H9 (cell line): ENCODE data around the gene CEBPZ. TPM values are rescaled to one million over a fixed set of nuclear protein-coding genes. Genes with fewer than 3 reads are reported as not detected.

ENCODE experiments used
- DNase-seq: peaks from one replicate; pipeline ENCODE4 v3.0.0-alpha.2; 2017
- H2AFZ ChIP-seq: one replicate; pipeline ENCODE4 v1.6.1; 2013; ENCODE audit warnings: mild to moderate bottlenecking, low read length, control low read depth, moderate library complexity
- H2AK5ac ChIP-seq: 2 replicates; pipeline ENCODE4 v1.6.1; 2013; ENCODE audit warnings: low read length, control low read depth, mixed read lengths; ENCODE audit not compliant: insufficient read length
- H2BK120ac ChIP-seq: one replicate; pipeline ENCODE4 v1.6.1; 2013; ENCODE audit warnings: low read depth, mild to moderate bottlenecking, low read length, control low read depth, inconsistent platforms; ENCODE audit not compliant: poor library complexity, severe bottlenecking
- H2BK12ac ChIP-seq: 2 replicates; pipeline ENCODE4 v1.6.1; 2013; ENCODE audit warnings: low read length, control low read depth, mixed read lengths, low read depth; ENCODE audit not compliant: insufficient read length
- H2BK15ac ChIP-seq: 2 replicates; pipeline ENCODE4 v1.6.1; 2013; ENCODE audit warnings: low read depth, low read length, control low read depth
- H2BK20ac ChIP-seq: one replicate; pipeline ENCODE4 v1.6.1; 2013; ENCODE audit warnings: low read depth, mild to moderate bottlenecking, low read length, control low read depth, inconsistent platforms; ENCODE audit not compliant: poor library complexity, severe bottlenecking
- H2BK5ac ChIP-seq: 2 replicates; pipeline ENCODE4 v1.6.1; 2013; ENCODE audit warnings: low read length, control low read depth, mixed read lengths; ENCODE audit not compliant: insufficient read length
- H3K14ac ChIP-seq: 2 replicates; pipeline ENCODE4 v1.6.1; 2013; ENCODE audit warnings: low read length, control low read depth; ENCODE audit not compliant: insufficient read depth
- H3K18ac ChIP-seq: 2 replicates; pipeline ENCODE4 v1.6.1; 2013; ENCODE audit warnings: low read depth, mild to moderate bottlenecking, mixed read lengths, low read length, control low read depth; ENCODE audit not compliant: insufficient read length
- H3K23ac ChIP-seq: 2 replicates; pipeline ENCODE4 v1.6.1; 2013; ENCODE audit warnings: low read length, control low read depth, mixed read lengths, low read depth; ENCODE audit not compliant: insufficient read length
- H3K23me2 ChIP-seq: 2 replicates; pipeline ENCODE4 v1.6.1; 2013; ENCODE audit warnings: low read depth, mild to moderate bottlenecking, mixed read lengths, low read length, control low read depth; ENCODE audit not compliant: insufficient read length, poor library complexity, severe bottlenecking
- H3K27ac ChIP-seq: 2 replicates; pipeline ENCODE4 v1.5.1; 2013; ENCODE audit warnings: low read length, control low read depth, mixed read lengths, low read depth; ENCODE audit not compliant: insufficient read length
- H3K27me3 ChIP-seq: 2 replicates; pipeline ENCODE4 v1.6.1; 2013; ENCODE audit warnings: low read length, control low read depth, inconsistent platforms; ENCODE audit not compliant: insufficient read depth
- H3K4ac ChIP-seq: 2 replicates; pipeline ENCODE4 v1.6.1; 2013; ENCODE audit warnings: low read depth, mild to moderate bottlenecking, control low read depth, inconsistent platforms, low read length, moderate library complexity
- H3K4me1 ChIP-seq: 2 replicates; pipeline ENCODE4 v1.6.1; 2013; ENCODE audit warnings: low read length, control low read depth, inconsistent platforms; ENCODE audit not compliant: insufficient read depth
- H3K4me2 ChIP-seq: 2 replicates; pipeline ENCODE4 v1.6.1; 2013; ENCODE audit warnings: low read length, control low read depth, mixed read lengths; ENCODE audit not compliant: insufficient read length, insufficient read depth
- H3K56ac ChIP-seq: 2 replicates; pipeline ENCODE4 v1.6.1; 2013; ENCODE audit warnings: low read depth, mild to moderate bottlenecking, mixed read lengths, low read length, control low read depth; ENCODE audit not compliant: insufficient read length
- H3K79me1 ChIP-seq: 2 replicates; pipeline ENCODE4 v1.6.1; 2013; ENCODE audit warnings: low read depth, mild to moderate bottlenecking, moderate library complexity, low read length, control low read depth, inconsistent platforms; ENCODE audit not compliant: insufficient read depth, poor library complexity, severe bottlenecking
- H3K79me2 ChIP-seq: 2 replicates; pipeline ENCODE4 v1.6.1; 2013; ENCODE audit warnings: low read length, control low read depth, inconsistent platforms; ENCODE audit not compliant: insufficient read depth
- H3K9ac ChIP-seq: 2 replicates; pipeline ENCODE4 v1.6.1; 2013; ENCODE audit warnings: low read length, control low read depth, mixed read lengths; ENCODE audit not compliant: insufficient read length; ENCODE audit errors: extremely low read depth
- H3K9me3 ChIP-seq: one replicate; pipeline ENCODE4 v1.6.1; 2013; ENCODE audit warnings: low read depth, low read length, inconsistent platforms; ENCODE audit not compliant: control insufficient read depth
- H3T11ph ChIP-seq: one replicate; pipeline ENCODE4 v1.6.1; 2013; ENCODE audit warnings: mild to moderate bottlenecking, low read length, control low read depth, inconsistent platforms
- H4K20me1 ChIP-seq: one replicate; pipeline ENCODE4 v1.6.1; 2013; ENCODE audit not compliant: control insufficient read depth, insufficient read length, insufficient read depth
- H4K5ac ChIP-seq: 2 replicates; pipeline ENCODE4 v1.6.1; 2013; ENCODE audit warnings: low read depth, mild to moderate bottlenecking, mixed read lengths, low read length, control low read depth; ENCODE audit not compliant: insufficient read length
- H4K8ac ChIP-seq: replicated peaks from 2 replicates; pipeline ENCODE4 v1.6.1; 2013; ENCODE audit warnings: low read length, control low read depth, mixed read lengths, low read depth; ENCODE audit not compliant: insufficient read length
- H4K91ac ChIP-seq: 2 replicates; pipeline ENCODE4 v1.6.1; 2013; ENCODE audit warnings: low read depth, mild to moderate bottlenecking, moderate library complexity, mixed read lengths, low read length, control low read depth; ENCODE audit not compliant: insufficient read length
- H3K27ac Mint-ChIP-seq, 3 experiments: 2 replicates in 2 of 3; 3 replicates in 1 of 3; pipeline ENCODE4 v1.8.0; 2020 to 2021; ENCODE audit warnings: mixed read lengths in 3 of 3, mild to moderate bottlenecking in 1 of 3, moderate library complexity in 1 of 3
- H3K27me3 Mint-ChIP-seq: 2 replicates; pipeline ENCODE4 v1.8.0; 2021; ENCODE audit warnings: low read depth, mild to moderate bottlenecking, moderate library complexity, mixed read lengths
- H3K36me3 Mint-ChIP-seq, 3 experiments: 2 replicates in 2 of 3; 3 replicates in 1 of 3; pipeline ENCODE4 v1.8.0; 2020 to 2021; ENCODE audit warnings: low read depth in 3 of 3, mixed read lengths in 3 of 3; ENCODE audit not compliant: insufficient read depth in 1 of 3
- H3K4me1 Mint-ChIP-seq, 2 experiments: 2 replicates each; pipeline ENCODE4 v1.8.0; 2020; ENCODE audit warnings: mixed read lengths in 2 of 2
- H3K4me3 Mint-ChIP-seq, 2 experiments: 2 replicates in 1 of 2; 3 replicates in 1 of 2; pipeline ENCODE4 v1.8.0; 2020 to 2021; ENCODE audit warnings: mild to moderate bottlenecking in 2 of 2, mixed read lengths in 2 of 2, moderate library complexity in 1 of 2
- H3K9me3 Mint-ChIP-seq, 2 experiments: 2 replicates in 1 of 2; 3 replicates in 1 of 2; pipeline ENCODE4 v1.8.0; 2020; ENCODE audit warnings: mild to moderate bottlenecking in 2 of 2, mixed read lengths in 2 of 2, moderate library complexity in 1 of 2
- WGBS: extraction: QIAGEN DNeasy Blood & Tissue Kit; methylation state at CpG from one replicate; pipeline ENCODE4 v1.1.7; 2013; ENCODE audit warnings: missing lambda C conversion rate, low lambda C conversion rate, mixed read lengths; ENCODE audit not compliant: insufficient read length; ENCODE audit errors: extremely low coverage; 5-methylcytosine and 5-hydroxymethylcytosine counted together
- total RNA-seq: library from RNA; stranded (reverse); gene quantifications from 2 replicates; pipeline ENCODE4 v1.2.1, GENCODE V29; 2021
- TF ChIP-seq, protein P1 (sequence below): fragments of 200-600 bp; sonication (generic); conservative IDR thresholded peaks from 3 replicates; pipeline ENCODE4 v1.8.0; 2021; ENCODE audit warnings: antibody characterized with exemption, mild to moderate bottlenecking

Gene CEBPZ
- total RNA-seq, 1 experiment from 2014 or later = 281 TPM

DNA sequence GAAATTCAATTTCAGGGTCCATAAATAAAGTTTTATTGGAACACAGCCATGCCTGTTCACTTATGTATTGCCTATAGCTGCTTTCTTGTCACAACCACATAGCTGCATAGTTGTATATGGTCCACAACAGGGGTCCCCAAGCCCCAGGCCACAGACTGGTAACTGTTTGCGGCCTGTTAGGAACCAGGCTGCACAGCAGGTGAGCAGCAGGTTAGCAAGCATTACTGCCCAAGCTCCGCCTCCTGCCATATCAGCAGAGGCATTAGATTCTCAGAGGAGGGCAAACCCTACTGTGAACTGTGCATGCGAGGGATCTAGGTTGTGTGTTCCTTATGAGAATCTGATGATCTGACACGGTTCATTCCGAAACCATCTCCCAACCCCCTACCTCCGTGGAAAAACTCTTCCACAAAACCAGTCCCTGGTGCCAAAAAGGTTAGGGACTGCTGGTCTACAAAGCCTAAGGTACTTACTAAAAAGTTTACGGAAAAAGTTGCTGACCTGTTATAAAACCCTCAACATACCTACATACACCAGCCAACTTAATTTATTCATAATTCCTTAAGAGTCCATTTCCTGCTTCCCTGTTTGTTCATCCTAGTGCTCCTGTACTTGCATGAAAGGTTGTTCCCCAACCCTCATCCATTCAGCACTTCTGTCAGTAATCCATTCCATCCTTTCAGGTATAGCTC is 40.1 kb upstream of the CEBPZ start:
- Histone ChIP-seq H3K9ac (no peak overlapping the region), H3K4me2 (no peak overlapping the region), H3T11ph (no peak overlapping the region), H3K4ac (no peak overlapping the region), H3K9me3 (no peaks in the 10 kb centered on the region), H2BK120ac (no peak overlapping the region), H2AK5ac (no peak overlapping the region), H2BK5ac (no peak overlapping the region), H3K27ac (no peak overlapping the region), H2AFZ (no peak overlapping the region), H3K23me2 (no peaks in the 10 kb centered on the region), H4K8ac (no peak overlapping the region), H3K14ac (no peak overlapping the region), H3K79me2 (no peaks in the 10 kb centered on the region), H3K79me1 (no peaks in the 10 kb centered on the region), H3K4me1 (peaks cover 2% of the 10 kb centered on the region; the same call in 1 of the 2 replicates), H3K23ac (no peak overlapping the region), H4K91ac (no peak overlapping the region), H4K5ac (no peak overlapping the region), H2BK20ac (no peak overlapping the region), H2BK12ac (no peak overlapping the region), H3K27me3 (no peaks in the 10 kb centered on the region), H3K18ac (no peak overlapping the region), H4K20me1 (no peaks in the 10 kb centered on the region), H2BK15ac (no peak overlapping the region), H3K56ac (no peak overlapping the region)
- TF ChIP-seq, protein P1, sequence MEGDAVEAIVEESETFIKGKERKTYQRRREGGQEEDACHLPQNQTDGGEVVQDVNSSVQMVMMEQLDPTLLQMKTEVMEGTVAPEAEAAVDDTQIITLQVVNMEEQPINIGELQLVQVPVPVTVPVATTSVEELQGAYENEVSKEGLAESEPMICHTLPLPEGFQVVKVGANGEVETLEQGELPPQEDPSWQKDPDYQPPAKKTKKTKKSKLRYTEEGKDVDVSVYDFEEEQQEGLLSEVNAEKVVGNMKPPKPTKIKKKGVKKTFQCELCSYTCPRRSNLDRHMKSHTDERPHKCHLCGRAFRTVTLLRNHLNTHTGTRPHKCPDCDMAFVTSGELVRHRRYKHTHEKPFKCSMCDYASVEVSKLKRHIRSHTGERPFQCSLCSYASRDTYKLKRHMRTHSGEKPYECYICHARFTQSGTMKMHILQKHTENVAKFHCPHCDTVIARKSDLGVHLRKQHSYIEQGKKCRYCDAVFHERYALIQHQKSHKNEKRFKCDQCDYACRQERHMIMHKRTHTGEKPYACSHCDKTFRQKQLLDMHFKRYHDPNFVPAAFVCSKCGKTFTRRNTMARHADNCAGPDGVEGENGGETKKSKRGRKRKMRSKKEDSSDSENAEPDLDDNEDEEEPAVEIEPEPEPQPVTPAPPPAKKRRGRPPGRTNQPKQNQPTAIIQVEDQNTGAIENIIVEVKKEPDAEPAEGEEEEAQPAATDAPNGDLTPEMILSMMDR = no peak
- no peaks in the 10 kb centered on the region for H3K27me3 Mint-ChIP-seq
- H3K4me3 Mint-ChIP-seq = no peak overlapping the region
- WGBS = no CpG with 5 or more reads among the region's 7 CpGs
- peak; percentile 63 for DNase-seq
- H3K36me3 Mint-ChIP-seq = peaks cover 14 to 72% (median 61%) of the 10 kb centered on the region in 3 experiments; a peak in 5 of 7 replicates
- no peaks in the 10 kb centered on the region for H3K9me3 Mint-ChIP-seq
- peaks cover 7 to 16% of the 10 kb centered on the region in 2 experiments for H3K4me1 Mint-ChIP-seq
- H3K27ac Mint-ChIP-seq = peak overlapping the region in 2 of 3 experiments; percentile 21 to 22; a peak in 2 of 7 replicates
